Chondrocyte (in vitro differentiated cells): ENCODE measurements around the gene PLA2G5. TPM values are rescaled to one million over a fixed set of nuclear protein-coding genes. Genes with fewer than 3 reads are reported as not detected.

Source experiments
- DNase-seq: peaks from one replicate; pipeline ENCODE4 v3.0.0; 2021; ENCODE audit warnings: mixed read lengths, low spot score
- H3K27ac Mint-ChIP-seq: one replicate; pipeline ENCODE4 v1.8.0; 2021; ENCODE audit warnings: mild to moderate bottlenecking, moderate library complexity, mixed read lengths; ENCODE audit not compliant: unreplicated experiment
- H3K27me3 Mint-ChIP-seq: 2 replicates; pipeline ENCODE4 v1.8.0; 2021; ENCODE audit warnings: low read depth, mixed read lengths
- H3K36me3 Mint-ChIP-seq: 2 replicates; pipeline ENCODE4 v1.8.0; 2021; ENCODE audit warnings: low read depth, mixed read lengths
- H3K4me1 Mint-ChIP-seq: 2 replicates; pipeline ENCODE4 v1.8.0; 2021; ENCODE audit warnings: low read depth, mild to moderate bottlenecking, mixed read lengths
- H3K4me3 Mint-ChIP-seq: one replicate; pipeline ENCODE4 v1.8.0; 2021; ENCODE audit warnings: mild to moderate bottlenecking, moderate library complexity, mixed read lengths; ENCODE audit not compliant: unreplicated experiment
- H3K9me3 Mint-ChIP-seq: 2 replicates; pipeline ENCODE4 v1.8.0; 2021; ENCODE audit warnings: low read depth, mixed read lengths
- CTCF ChIP-seq: fragments of 200-600 bp; sonication (generic); IDR thresholded peaks from 2 replicates; pipeline ENCODE4 v1.5.0; 2021; ENCODE audit warnings: antibody characterized with exemption, mild to moderate bottlenecking, moderate library complexity
- total RNA-seq: library from RNA; stranded (reverse); gene quantifications from 3 replicates; pipeline ENCODE4 v1.2.1, GENCODE V29; 2021

Gene PLA2G5
- total RNA-seq, 1 donor from 2014 or later = not detected

DNA sequence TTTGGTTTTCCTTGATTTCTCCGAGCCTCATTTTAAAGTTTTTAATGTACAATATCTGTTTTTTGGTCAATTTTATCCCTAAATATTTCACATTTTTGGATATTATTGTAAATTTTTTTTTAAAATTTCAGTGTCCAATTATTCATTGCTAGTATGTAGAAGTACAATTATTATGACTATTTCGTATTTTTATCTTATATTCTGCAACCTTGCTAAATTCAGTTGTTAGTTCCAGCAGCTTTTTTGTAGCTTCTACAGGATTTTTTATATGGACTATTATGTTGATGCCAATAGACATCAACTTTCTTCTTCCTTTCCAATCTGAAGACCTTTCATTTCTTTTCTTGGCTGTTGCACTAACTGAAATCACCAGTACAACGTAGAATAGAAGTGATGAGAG is 65.0 kb downstream of the PLA2G5 start:
- H3K4me1 Mint-ChIP-seq = no peaks in the 10 kb centered on the region
- H3K36me3 Mint-ChIP-seq = no peaks in the 10 kb centered on the region
- no peak overlapping the region for H3K27ac Mint-ChIP-seq
- no peak for DNase-seq
- no peak overlapping the region for H3K4me3 Mint-ChIP-seq
- H3K9me3 Mint-ChIP-seq = peaks cover 4% of the 10 kb centered on the region
- H3K27me3 Mint-ChIP-seq = peaks cover 17% of the 10 kb centered on the region
- no peak for TF ChIP-seq CTCF

DNA sequence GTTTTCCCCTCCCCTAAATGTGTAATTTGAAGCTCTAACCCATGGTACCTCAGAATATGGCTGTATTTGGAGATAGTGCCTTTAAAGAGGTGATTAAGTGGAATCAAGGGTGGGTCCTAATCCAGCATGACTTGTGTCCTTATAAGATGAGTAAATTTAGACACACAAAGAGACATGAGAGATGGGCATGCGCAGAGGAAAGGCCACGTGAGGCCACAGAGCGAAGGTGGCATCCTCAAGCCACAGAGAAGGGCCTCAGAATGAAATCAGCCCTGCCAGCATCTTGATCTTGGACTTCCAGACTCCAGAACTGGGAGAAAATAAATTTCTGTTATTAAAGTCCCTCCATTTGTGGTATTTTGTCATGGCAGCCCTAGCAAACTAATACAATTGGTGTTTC is 66.3 kb downstream of the PLA2G5 start:
- H3K9me3 Mint-ChIP-seq = no peaks in the 10 kb centered on the region
- peaks cover 23% of the 10 kb centered on the region for H3K27me3 Mint-ChIP-seq
- H3K36me3 Mint-ChIP-seq = no peaks in the 10 kb centered on the region
- H3K27ac Mint-ChIP-seq = no peak overlapping the region
- DNase-seq = peak; percentile 8
- H3K4me1 Mint-ChIP-seq = no peaks in the 10 kb centered on the region
- TF ChIP-seq CTCF = no peak
- H3K4me3 Mint-ChIP-seq = no peak overlapping the region

DNA sequence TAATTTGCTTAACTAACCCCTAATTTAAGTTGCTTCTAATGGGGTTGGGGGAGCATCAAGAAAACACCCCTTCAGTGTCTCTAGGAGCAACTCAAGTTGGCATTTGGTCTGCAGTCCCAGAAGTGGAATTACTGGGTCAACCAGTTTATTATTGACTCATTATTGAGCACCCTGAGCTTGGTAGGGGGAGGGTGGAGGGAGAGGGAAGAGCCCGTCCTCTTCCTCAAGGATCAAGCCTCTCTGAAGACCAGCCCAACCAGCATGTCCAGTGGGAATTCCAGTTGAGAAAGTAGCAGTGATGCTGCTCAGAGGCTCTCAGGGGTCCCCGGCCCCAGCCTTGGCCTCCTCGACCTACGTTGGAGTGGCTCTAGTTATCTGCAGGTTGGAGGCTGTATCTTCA is 67.1 kb downstream of the PLA2G5 start:
- Mint-ChIP-seq H3K4me3 (no peak overlapping the region), H3K4me1 (no peaks in the 10 kb centered on the region), H3K27me3 (peaks cover 20% of the 10 kb centered on the region), H3K27ac (no peak overlapping the region), H3K9me3 (no peaks in the 10 kb centered on the region), H3K36me3 (no peaks in the 10 kb centered on the region)
- TF ChIP-seq CTCF = no peak
- DNase-seq = peak; percentile 33

- Mint-ChIP-seq H3K4me1 (no peaks in the 10 kb centered on the region), H3K36me3 (no peaks in the 10 kb centered on the region), H3K9me3 (no peaks in the 10 kb centered on the region), H3K27me3 (peaks cover 19% of the 10 kb centered on the region), H3K4me3 (no peak overlapping the region), H3K27ac (no peak overlapping the region)
- peak; percentile 6 for DNase-seq
- no peak for TF ChIP-seq CTCF
These were observed 67.6 kb downstream of the PLA2G5 start for GRCh38 chr1:20137604-20138003.

DNA sequence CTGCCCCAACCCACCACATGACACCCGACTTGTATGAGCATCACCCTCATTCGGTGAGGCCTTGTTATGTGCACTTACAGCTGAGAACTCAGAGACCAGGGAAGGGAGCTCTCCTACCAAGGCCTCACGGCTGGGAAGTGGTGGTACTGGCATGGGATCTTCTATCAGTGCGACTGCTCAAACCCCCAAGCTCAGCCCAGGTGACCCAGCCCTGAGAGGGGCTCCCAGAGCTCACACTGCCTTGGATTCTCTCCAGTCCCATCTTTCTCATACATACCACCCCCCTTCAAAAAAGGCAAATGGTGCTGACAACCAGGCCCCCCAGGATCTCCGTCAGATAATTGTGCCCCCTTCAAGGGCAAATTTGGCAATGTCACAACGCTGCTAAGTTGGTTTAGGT is 68.4 kb downstream of the PLA2G5 start:
- TF ChIP-seq CTCF = no peak
- no peaks in the 10 kb centered on the region for H3K9me3 Mint-ChIP-seq
- H3K27me3 Mint-ChIP-seq = peaks cover 16% of the 10 kb centered on the region
- H3K4me3 Mint-ChIP-seq = no peak overlapping the region
- DNase-seq = peak; percentile 34
- no peak overlapping the region for H3K27ac Mint-ChIP-seq
- no peaks in the 10 kb centered on the region for H3K36me3 Mint-ChIP-seq
- H3K4me1 Mint-ChIP-seq = no peaks in the 10 kb centered on the region
